Breast epithelium (tissue), 3 donors: ENCODE results near the gene TGFBR3.

Experiments used
- POLR2A ChIP-seq: fragments of 450-650 bp; IDR thresholded peaks from one replicate; pipeline ENCODE4 v1.6.1; 2016; ENCODE audit warnings: antibody characterized with exemption, mild to moderate bottlenecking, moderate library complexity
- POLR2AphosphoS5 ChIP-seq, 3 donors: sonication (generic); formaldehyde crosslinking; IDR thresholded peaks; one replicate each; pipeline ENCODE4 v1.6.1; 2017; ENCODE audit warnings: antibody characterized with exemption in 3 of 3
- TF ChIP-seq, protein P1 (sequence below), 3 donors: fragments of 450-650 bp; IDR thresholded peaks; one replicate each; pipeline ENCODE4 v1.5.1; 2016 to 2017; ENCODE audit warnings: antibody characterized with exemption in 3 of 3, mild to moderate bottlenecking in 3 of 3, moderate library complexity in 3 of 3

DNA sequence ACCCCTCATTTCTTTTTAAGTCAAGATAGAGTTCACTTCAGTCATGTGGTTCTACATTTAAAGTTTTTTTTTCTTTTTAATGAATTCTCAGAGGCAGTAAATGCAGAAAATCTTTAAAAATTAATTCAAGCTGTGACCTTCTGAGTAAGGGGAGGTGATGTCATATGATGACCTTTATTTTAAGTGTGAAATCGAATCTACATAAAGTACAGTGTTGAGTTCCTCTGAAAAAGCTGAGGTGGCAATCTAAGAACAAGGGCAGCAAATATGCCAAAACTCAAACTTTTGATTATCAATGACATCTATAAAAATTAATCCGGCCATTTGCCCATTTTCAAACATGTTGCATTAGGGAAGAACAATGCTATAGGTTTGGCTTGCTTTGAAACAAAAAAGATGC lies 211.8 kb downstream of the TGFBR3 start:
- no peak for TF ChIP-seq POLR2A
- TF ChIP-seq, protein P1, sequence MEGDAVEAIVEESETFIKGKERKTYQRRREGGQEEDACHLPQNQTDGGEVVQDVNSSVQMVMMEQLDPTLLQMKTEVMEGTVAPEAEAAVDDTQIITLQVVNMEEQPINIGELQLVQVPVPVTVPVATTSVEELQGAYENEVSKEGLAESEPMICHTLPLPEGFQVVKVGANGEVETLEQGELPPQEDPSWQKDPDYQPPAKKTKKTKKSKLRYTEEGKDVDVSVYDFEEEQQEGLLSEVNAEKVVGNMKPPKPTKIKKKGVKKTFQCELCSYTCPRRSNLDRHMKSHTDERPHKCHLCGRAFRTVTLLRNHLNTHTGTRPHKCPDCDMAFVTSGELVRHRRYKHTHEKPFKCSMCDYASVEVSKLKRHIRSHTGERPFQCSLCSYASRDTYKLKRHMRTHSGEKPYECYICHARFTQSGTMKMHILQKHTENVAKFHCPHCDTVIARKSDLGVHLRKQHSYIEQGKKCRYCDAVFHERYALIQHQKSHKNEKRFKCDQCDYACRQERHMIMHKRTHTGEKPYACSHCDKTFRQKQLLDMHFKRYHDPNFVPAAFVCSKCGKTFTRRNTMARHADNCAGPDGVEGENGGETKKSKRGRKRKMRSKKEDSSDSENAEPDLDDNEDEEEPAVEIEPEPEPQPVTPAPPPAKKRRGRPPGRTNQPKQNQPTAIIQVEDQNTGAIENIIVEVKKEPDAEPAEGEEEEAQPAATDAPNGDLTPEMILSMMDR (IDR thresholded peaks at IDR 0.05), result no peak
- no peak for TF ChIP-seq POLR2AphosphoS5 (IDR thresholded peaks at IDR 0.05)
